HG02763 (cell line): ENCODE data around the gene C9orf72.
"Not testable (repeated sequence)": the region's sequence is repeated elsewhere in the genome, so short reads cannot be mapped to it uniquely, and the experiment has no call there.

Source experiments
- ATAC-seq: cut with Tn5 transposase; IDR thresholded peaks from one replicate; pipeline ENCODE4 v1.9.1; 2021; ENCODE audit warnings: mild to moderate bottlenecking, moderate library complexity; ENCODE audit not compliant: unreplicated experiment

Gene C9orf72

DNA sequence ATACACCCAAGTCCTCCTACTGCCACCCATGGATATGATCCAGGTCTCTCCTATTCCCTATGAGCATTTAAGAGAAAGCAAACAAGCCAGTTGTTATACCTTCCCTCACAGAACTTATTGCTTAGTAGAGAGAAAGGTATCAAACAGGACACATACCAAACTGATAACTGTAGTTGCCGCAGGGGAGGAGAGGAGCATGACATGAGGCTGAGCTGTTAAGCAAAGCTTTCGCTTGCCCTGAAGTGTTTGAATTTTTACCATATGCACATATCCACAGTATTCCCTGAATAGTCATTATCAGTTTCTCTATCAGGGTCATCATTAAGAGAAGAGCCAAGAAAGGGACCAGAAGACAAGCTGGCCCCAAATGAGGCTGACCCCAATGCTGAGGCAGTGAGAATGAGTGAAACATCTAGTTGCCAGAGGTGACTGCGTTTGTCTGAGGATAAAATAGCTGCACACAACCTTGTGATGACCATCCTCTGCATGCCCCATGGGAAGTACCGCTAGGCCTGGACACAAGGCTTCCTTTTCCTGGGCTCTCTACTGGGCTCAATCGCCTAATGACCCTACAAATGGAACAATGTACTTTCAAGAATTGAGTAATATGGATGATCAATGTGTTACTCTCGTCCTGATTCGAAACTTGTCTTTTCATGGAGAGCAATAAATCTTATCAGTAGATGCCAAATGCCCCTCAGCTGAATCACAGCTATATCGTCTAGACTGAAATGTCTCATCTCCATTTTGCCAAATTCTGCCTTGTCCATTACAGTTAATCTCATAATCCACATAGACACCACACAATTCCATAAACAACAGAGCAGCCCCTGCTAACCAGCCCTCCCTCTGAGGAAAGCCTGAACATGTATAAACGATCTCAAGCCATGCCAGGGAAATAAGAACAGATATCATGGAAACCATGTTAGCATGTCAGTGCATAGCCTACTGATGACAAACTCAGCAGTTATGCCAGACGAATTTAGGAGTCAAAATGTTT, 53.5 kb downstream of the C9orf72 start:
- ATAC-seq, result no peak

- ATAC-seq, result no peak
These were observed 54.5 kb downstream of the C9orf72 start for GRCh38 chr9:27518809-27519208.

DNA sequence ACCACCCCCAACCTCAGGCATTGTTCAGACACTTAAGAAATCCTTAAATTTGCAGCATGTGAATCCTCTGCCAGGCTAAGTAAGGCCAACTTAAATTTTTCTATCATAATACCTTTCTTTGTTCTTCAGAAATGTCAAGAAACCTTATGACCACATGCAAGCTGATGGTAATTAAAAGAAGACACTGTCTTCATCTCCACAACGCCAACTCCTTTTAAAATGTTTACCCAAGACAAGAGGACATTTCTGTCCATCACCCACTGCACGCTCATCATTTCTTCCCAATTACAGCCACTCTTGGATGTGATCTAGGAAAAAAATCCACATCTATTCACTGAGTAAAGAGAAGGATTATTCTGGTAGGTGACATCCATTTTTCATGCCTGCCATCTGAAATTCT, 55.3 kb downstream of the C9orf72 start:
- no peak for ATAC-seq

DNA sequence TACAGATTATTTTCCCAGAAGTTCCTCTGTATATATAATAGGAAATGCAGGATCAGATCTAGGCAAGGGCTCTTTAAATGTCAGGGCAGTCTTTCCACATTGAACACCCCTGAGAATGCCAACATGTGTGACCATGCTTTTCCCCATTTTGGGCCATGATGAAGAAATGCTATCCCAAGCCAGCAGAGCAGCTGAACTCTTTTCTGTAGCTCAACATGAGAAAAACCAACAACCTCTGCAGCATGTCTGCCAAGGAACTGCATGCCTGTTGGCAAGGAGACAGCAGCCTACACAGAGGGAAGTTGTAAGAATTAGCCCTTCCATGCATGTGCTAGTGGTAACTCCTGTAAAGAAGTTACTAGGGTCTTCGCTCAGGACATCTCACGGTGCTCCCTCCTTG, 58.7 kb downstream of the C9orf72 start:
- no peak for ATAC-seq

DNA sequence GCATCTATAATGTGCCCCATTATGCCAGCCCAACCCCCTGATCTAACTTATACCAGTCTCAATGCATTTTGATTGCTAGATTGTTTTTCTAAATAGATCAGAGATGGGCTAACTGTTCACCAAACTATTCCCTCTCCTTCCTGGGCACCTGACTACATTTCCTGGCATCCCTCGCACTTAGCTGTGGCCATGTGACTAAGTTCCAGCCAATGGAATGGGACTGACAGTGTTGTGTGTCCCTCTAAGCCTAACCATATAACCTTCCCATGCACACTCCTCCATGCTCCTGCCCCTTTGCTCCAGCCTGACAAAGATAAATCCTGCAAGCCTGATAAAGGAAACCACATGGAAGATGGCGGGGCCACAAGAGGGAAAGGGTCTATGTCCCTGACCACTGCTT, 61.5 kb downstream of the C9orf72 start:
- no peak for ATAC-seq

- ATAC-seq, result no peak
These were observed 62.5 kb downstream of the C9orf72 start for GRCh38 chr9:27510780-27511179.

- no peak for ATAC-seq
These were observed 66.3 kb downstream of the C9orf72 start for GRCh38 chr9:27506981-27507380.

DNA sequence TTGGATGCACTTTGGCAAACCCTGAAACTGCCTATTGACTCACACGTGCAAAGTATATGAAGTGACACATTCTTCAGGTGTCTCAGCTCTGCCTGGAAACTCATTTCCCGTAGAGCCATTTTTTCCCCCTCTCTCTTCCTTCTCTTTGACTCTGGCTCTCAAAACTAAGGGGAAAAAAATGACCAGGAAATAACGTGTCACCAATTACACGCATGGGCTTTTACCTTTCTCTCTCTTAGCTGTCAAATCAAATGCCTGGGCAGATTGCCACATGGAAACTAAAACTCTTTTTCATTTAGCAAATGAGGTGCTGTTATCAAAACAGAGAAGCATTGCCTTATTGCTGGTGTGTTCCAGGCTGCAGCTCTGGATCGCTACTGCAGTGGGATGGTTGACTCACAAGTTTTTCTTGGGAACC, 67.5 kb downstream of the C9orf72 start:
- ATAC-seq, result no peak

DNA sequence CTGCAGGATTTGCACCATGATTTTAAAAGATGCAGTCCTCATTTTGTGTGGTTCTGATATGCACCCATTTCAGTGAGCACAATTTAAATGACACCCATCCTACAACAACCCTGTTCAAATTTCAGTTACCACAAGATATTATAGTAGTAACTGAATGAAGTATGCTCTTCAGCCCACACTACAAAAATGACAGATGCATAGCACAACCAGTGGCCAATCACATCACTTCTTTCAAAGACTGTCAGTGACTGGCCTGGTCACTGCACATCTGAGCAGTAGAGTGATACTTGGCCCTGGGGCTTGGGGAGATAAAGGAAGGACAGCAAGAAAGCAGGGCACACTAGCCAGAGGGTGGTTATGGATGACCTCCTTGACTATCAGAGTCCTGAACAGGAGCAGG, 69.0 kb downstream of the C9orf72 start:
- ATAC-seq, result no peak

DNA sequence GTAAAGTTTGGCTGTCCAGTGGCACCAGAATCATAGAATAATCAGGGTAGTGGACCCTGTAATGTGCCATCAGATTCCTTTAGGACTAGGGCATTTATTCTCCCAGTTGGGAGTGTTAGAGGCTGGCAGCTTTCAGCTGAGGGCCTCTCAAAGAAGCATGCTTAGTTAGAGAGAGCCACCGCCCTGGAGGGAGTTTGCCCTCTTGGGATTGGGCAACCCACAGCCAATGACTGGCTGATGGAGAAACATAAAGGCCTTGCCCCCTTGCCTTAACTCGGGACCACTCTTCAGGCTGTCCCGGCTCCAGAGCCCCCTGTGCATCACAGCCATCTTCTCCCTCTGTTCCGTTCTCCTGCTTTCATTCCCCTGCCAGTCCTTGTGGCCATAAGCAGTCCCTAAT, 69.7 kb downstream of the C9orf72 start:
- no peak for ATAC-seq

- not testable (repeated sequence) for ATAC-seq
These were observed 72.4 kb downstream of the C9orf72 start for GRCh38 chr9:27500902-27501301.

DNA sequence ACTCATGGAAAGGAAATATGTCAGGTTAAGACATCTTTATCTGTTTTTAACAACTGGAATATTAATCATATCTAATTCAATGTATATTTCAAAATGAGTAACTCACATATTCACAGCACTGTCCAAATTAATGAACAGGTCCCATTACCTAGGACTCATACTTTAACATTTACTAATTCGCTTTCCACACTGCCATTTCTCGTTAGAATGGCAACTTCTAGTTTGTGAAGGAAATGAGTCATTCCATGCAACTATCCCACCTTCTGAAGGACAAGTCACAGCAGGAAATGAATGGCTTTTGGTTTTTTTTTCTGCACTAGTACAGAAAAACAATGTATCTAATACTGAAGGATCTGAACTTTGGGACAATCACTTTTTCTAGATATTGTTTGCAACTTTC, 73.8 kb downstream of the C9orf72 start:
- ATAC-seq, result peak; percentile 54

GRCh38 chr9:27497883-27498417, 75.3 kb downstream of the C9orf72 start:
- ATAC-seq, result no peak
